ENCODE results near the gene PDCD1LG2. TPM values are rescaled to one million over a fixed set of nuclear protein-coding genes. Genes with fewer than 3 reads are reported as not detected.
"Not testable (repeated sequence)": the region's sequence is repeated elsewhere in the genome, so short reads cannot be mapped to it uniquely, and the experiment has no call there.

PDCD1LG2 gene
- total RNA-seq, 1 donor from 2014 or later, result 2.5 TPM

- intact Hi-C loops (cut with micrococcal nuclease), result no loop called here
Measured at GRCh38 chr9:5493679-5494511, 16.4 kb upstream of the PDCD1LG2 start.

- intact Hi-C loops (cut with micrococcal nuclease), result not testable (repeated sequence)
Measured at GRCh38 chr9:5494765-5495164, 15.6 kb upstream of the PDCD1LG2 start.

GRCh38 chr9:5499157-5499556 is 11.2 kb upstream of the PDCD1LG2 start:
- intact Hi-C loops (cut with micrococcal nuclease), result no loop called here

DNA sequence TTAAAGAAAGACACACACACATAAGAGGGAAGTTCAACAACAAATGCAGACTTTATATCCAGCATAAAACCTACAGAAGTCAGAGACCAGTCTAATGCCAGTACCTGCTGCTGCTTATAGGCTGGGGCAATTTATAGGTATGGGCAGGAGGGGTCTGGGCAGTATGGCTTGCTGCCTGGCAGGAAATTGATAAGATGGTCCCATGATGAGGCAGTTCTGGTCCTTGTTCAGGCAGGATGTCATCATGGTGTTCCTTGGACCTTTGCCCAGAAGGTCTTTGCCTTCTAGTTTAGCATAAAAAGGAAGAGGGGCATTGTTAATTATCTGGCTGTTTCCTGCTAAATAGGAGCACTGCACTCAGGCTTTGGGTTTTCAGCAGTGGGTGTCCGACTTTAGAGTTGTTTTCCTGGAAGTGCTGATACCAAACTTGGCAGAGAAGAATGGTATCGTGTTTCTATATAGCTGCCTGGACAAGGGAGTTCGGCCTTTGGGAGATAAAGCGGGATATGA is 10.4 kb upstream of the PDCD1LG2 start:
- intact Hi-C loops (cut with micrococcal nuclease), result no loop called here

DNA sequence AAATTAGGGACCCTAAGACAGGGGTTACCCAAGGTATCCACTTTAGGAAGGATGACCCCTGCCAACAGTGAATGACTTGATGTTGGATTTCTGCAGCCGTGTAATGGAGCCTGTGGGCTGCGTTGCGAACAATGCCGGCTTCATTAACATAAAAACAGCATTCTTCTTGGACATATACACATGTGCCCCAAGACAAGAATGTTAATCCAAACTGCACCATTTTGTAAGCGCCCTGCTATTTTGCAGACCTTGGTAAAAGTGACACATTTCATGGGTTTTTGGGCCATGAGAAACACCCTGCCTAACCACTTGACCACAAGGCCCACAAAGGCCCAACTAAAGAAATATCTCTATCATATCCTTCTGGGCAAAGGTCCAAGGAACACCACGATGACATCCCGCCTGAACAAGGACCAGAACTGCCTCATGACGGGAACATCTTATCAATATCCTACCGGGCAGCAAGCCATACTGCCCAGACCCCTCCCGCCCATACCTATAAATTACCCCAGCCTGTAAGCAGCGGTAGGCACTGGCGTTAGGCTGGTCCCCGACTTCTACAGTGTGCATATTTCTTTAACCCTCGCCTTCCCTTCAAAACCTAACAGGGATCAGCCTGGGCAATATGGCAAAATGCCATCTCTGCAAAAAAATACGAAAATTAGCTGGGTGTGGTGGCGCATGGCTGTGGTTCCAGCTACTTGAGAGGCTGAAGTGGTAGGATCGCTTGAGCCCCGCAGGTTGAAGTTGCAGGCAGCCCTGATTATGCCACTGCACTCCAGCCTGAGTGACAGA is 9.7 kb upstream of the PDCD1LG2 start:
- intact Hi-C loops (cut with micrococcal nuclease), result no loop called here

- intact Hi-C loops (cut with micrococcal nuclease), result no loop called here
Measured at GRCh38 chr9:5502553-5502952, 7.8 kb upstream of the PDCD1LG2 start.

GRCh38 chr9:5509573-5509972 is 758 bp upstream of the PDCD1LG2 start:
- intact Hi-C loops (cut with micrococcal nuclease), result no loop called here

- intact Hi-C loops (cut with micrococcal nuclease), result loop anchor here (1.0 to 2.0 kb wide), 3 partner anchors 60 to 832 kb away; partner anchors contain the start of genes CD274 and CDC37L1
Measured at GRCh38 chr9:5510989-5511388, 658 bp downstream of the PDCD1LG2 start.

- intact Hi-C loops (cut with micrococcal nuclease), result loop anchor here (2.0 kb wide), 1 partner anchor 61 kb away; the partner anchor contains the start of gene CD274
Measured at GRCh38 chr9:5511476-5511875, 1.1 kb downstream of the PDCD1LG2 start.

GRCh38 chr9:5511935-5512580 is 1.7 kb downstream of the PDCD1LG2 start:
- intact Hi-C loops (cut with micrococcal nuclease), result loop anchor here (2.0 kb wide), 1 partner anchor 61 kb away; the partner anchor contains the start of gene CD274

DNA sequence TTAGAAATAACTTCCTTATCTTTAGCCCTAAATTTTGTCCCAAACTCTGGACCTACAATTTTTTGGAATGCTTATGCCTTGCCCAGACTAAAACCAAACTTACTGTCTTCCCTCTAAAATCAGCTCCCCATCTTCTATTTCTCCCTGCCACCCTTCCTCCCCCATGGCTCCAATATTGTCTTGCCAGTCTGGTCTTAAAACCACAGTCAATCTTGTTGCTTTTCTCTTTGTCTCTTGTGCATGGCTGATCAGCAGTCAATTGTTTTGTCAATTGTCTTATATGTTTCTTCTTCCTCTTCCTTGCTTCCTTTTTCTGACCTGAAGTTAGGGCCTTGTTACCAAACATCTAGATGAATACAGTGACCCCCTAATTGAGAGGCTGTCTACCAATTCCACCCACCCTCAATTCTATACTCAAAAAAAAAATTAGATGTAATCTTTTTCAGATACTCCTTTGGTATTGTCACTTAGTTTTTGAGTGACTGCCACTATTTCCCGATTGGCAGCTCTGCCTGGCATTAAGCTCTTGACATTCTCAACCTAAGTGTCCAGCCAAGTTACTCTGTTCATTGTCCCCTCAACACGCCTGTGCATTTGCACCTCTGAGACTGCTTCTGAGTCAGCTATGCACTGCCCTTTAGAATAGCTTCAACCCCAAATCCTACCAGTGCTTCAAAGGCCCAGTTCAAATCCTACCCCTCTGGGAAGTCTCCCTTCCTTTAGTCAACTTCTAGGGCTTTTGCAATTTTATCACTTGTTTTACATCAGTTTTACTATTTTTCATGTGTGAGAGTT is 2.5 kb downstream of the PDCD1LG2 start:
- intact Hi-C loops (cut with micrococcal nuclease), result no loop called here

DNA sequence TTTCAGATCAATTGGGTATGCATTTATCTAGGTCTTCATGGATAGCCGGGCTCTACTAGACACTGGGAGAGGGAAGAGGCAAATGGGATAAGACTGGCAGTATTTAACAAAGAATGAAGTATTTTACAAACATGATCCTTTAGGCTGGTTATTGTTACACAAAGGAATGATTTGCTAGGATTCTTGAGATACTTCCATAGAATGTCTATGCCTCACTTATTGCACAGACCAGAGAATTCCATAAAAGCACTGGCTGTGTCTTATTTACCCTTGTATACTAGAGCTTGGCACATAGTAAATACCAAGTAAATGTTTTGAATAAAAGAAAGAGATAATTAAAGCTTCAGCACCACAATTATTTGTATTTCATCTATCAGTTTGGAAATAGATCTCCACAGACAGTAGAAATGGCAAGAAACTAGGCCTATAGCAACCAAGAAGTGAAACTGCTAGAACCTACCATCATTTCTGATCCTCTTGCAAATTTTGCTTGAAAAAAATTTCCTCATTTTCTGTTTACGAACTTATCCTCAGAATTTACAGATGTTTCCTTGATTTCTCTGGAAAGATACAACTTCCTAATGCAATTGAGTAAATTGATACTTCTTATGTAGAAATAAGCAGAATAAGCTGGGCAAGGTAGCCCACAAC is 3.8 kb downstream of the PDCD1LG2 start:
- intact Hi-C loops (cut with micrococcal nuclease), result no loop called here

DNA sequence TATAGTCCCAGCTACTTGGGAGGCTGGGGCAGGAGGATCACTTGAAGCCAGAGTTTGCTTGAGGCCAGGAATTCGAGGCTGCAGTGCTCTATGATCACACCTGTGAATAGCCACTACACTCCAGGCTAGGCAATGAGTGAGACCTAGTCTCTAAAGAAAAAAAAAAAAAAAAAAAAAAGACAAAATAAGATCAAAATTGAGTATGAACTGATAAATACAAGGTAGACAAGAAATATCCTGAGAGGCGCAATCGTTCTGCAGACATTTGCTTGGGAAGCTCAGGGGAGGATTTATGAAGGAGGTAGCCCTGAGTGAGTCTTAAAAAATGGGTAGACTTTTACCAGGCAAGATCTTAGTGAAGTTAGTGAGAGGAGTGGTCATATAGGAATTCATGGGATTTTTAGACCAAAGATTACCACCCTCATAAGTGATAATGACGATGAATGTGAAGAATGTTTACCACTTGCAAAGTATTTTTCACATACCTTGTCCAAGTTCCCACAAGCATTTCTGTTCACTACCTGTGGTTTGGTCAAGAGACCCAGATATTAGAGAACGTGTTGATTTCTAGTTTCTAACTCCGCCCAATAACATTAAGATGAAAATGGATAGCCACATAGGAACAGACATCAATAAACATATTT is 4.4 kb downstream of the PDCD1LG2 start:
- intact Hi-C loops (cut with micrococcal nuclease), result no loop called here

DNA sequence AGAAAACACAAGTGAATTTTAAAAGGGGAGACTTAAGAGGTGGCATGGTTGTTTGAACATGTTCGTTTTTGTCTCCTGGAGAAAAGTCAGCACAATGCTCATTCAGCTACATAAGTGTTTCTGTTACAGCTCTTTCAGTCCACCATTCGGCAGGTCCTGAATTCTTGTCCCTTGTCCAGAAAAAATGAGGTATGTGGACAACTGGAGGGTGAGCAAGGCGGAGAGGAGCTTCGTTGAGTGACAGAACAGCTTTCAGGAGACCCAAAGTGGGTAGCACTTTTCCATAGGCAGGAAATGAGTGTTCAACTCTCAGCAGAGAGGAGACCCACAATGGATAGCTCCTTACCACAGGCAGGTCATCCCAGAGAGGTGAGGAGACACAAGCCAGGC is 4.9 kb downstream of the PDCD1LG2 start:
- intact Hi-C loops (cut with micrococcal nuclease), result no loop called here

GRCh38 chr9:5516453-5517220 is 6.3 kb downstream of the PDCD1LG2 start:
- intact Hi-C loops (cut with micrococcal nuclease), result no loop called here

- intact Hi-C loops (cut with micrococcal nuclease), result no loop called here
Measured at GRCh38 chr9:5518171-5518936, 8.0 kb downstream of the PDCD1LG2 start.

GRCh38 chr9:5518937-5519319 is 8.6 kb downstream of the PDCD1LG2 start:
- intact Hi-C loops (cut with micrococcal nuclease), result no loop called here

DNA sequence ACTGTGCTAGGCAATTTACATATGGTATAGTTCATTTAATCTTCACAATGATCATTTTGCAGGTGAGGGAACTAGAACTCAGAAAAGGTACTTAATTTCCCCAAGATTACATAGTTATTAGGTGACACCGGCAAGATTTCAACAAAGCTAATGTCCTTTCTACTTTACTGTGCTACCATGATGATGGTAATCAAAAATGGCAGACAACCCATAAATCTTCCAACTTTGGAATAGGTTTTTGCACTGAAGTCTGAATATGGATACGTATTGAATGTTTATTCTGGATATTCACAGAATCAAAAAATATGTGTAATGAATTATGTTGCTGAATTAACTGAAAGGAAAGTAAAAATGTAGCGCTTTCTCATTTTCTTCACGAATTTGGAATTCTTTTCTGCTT is 13.8 kb downstream of the PDCD1LG2 start:
- intact Hi-C loops (cut with micrococcal nuclease), result no loop called here

Measured in T-helper 2 cell treated with Interferon-gamma antibody and Interleukin-4, amounts not matched to agents 100 ng/mL and 5 ng/mL, for 36 hours (primary cell).